GM18498 (cell line): Measurements from ENCODE around the gene NENF.
"Not testable (repeated sequence)": the region's sequence is repeated elsewhere in the genome, so short reads cannot be mapped to it uniquely, and the experiment has no call there.

Experiments
- ATAC-seq: cut with Tn5 transposase; IDR thresholded peaks from one replicate; pipeline ENCODE4 v1.9.1; 2021; ENCODE audit warnings: mild to moderate bottlenecking, moderate library complexity; ENCODE audit not compliant: unreplicated experiment

The NENF gene

DNA sequence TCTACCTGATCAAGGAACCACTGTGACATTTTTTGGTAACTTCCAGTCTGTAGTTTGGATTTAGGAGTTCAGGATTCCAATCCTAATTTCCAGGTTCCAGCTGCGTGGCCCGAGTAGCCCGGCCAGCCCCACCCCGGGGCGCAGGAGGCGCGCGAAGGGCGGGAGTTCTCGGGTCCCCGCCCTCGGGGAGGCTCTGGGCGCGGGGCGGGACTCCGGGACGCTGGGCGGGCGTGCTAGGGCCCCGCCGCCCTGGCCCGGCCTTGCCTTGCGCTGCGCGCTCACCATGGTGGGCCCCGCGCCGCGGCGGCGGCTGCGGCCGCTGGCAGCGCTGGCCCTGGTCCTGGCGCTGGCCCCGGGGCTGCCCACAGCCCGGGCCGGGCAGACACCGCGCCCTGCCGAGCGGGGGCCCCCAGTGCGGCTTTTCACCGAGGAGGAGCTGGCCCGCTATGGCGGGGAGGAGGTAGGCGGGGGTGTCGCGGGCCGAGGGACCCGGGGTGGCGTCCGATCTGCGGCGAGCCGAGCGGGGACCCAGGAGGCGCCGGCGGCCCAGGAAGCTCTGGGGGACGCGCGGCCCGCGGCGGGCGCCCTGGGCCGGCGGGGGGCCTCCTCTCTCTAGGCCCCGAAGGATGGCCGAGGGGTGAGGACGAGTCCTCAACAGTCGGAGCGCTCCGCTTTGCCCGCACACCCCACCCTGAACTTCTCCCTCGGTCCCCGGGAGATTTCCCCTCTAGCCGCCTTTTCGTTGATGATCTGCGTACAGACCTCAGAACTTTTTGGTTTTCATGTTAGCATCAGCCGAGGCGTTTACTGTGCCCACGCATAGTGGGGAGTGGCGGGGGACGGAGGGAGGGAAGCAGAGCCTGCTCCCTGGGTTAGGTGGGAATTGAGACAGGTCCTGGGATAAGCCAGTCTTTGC lies at the start of gene NENF:
TSS of gene NENF (plus strand) at position 260 of the 916 bp plus-strand sequence. CDS start at position 284, 24 bp downstream.
- peak; percentile 99 for ATAC-seq

DNA sequence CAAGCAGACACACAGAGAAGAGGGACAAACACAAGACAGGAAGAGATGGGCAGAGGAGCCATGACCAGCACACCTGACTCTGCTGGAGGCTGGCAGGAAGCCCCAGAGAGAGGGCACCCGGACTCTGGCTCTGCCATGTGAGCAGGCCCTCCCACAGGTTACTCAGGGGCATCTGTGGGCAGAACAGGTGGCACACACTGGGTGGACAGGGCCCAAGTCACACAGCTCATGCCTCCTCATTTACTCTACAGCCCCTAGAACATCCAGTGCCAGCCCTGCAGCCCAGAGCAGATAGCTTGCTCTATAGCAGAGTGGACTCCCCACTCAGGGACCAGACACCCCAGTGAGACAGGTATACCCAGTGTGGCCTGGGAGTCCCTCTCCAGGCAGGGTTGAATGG lies 46.7 kb upstream of the NENF start:
- no peak for ATAC-seq

DNA sequence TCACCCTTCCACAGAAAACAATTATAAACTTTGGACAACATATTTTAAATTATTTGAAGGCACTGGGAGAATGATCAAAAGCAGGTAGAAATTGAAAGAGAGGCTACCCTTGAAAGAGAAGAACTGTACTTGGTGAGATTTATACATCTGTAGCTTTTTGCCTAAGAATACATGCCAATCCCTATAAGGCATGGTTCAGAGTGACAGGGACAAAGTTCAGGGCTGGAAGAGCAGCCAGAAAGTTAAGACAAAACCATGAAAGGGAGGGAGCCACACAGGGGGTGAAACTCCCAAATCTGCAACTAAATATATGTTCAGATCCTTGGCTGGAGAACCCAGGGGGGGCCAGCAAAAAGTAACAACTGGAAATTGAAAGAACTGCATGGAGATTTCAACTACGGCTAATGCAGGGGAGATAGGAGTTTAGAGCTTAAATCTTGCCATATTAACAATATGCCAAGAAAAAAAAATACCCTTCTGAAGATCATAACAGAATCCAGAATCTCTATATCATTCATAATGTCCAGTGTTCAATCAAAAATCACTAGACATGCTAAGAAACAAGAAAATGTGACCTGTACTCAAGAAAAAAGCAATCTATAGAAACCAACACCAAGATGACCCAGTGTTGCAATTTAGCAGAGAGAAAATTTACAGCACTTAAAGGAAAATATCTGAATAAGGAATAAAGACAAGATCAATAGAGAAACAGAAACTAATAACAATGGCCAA lies 43.6 kb upstream of the NENF start:
- ATAC-seq = no peak

DNA sequence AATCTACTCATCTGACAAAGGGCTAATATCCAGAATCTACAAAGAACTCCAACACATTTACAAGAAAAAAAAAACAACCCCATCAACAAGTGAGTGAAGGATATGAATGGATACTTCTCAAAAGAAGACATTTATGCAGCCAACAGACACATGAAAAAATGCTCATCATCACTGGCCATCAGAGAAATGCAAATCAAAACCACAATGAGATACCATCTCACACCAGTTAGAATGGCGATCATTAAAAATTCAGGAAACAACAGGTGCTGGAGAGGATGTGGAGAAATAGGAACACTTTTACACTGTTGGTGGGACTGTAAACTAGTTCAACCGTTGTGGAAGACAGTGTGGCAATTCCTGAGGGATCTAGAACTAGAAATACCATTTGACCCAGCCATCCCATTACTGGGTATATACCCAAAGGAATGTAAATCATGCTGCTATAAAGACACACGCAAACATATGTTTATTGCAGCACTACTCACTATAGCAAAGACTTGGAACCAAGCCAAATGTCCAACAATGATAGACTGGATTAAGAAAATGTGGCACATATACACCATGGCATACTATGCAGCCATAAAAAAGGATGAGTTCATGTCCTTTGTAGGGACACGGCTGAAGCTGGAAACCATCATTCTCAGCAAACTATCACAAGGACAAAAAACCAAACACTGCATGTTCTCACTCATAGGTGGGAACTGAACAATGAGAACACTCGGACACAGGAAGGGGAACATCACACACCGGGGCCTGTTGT lies 36.9 kb upstream of the NENF start:
- not testable (repeated sequence) for ATAC-seq

DNA sequence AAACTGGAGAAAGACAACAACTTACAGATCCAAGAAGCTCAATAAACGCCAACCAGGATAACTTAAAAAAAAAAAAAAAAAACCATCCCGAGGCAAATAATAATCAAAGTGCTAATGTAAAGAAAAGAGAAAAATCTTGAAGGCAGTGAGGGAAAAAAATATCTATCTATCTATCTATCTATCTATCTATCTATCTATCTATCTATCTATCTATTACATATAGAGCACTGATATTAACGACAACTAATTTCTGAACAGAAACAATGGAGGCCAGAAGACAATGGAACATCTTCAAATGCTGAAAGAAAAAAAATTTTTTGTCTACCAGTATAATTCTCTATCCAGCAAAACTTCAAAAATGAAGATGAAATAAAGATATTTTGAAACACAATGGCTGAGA lies 36.1 kb upstream of the NENF start:
- no peak for ATAC-seq

DNA sequence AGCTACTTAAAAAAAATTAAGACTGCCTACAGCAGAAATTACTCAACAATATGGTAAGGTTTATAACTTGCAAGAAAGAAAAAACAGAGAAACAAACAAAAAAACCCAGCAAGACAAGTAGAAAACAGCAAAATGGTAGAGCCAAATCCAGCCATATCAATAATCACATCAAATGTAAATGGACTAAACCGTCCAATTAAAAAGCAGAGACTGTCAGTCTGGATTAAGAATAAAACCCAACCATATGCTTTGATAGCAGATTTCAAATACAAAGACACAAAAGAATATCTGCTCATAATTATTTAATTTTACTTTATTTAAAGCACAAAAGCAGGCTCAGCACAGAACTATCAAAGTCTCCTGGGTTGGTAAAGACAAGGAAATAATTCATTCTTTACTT lies 35.5 kb upstream of the NENF start:
- no peak for ATAC-seq

DNA sequence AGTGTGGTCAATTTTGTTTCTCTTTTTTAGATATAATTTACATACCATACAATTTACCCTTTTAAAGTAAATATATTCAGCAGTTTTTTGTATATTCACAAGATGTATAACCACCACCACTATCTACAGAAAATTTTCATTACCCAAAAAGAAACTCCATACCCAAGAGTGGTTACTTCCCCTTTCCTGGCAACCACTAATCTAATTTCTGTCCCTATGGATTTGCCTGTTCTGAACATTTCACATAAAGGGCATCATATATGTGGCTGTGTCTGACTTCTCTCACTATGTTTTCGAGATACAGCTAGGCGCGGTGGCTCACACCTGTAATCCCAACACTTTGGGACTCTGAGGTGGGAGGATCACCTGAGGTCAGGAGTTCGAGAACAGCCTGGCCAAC lies 31.7 kb upstream of the NENF start:
- ATAC-seq = no peak

DNA sequence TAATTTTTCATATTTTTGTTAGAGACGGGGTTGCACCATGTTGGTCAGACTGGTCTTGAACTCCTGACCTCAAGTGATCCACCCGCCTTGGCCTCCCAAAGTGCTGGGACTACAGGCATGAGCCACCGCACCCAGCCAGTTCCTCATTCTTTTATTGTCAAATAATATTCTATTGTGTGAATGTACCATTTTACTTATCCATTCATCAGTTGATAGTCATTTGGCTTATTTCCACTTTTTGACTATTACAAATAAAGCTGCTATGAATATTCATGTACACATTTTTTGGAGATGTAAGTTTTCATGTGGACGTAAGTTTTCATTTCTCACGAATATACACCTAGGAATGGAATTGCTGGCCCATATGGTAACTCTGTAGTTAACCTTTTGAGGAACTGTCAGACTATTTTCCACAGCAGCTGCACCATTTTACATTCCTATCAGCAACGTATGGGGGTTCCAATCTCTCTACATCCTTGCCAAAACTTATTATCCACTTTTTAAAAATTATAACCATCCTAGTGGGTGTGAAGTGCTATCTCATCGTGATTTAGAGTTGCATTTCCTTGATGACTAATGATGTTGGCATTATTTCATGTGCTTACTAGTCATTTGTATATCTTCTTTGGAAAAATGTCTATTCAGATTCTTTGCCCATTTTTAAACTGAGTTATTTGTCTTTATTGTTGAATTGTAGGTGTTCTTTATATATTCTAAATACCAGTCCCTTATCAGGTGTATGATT lies 30.7 kb upstream of the NENF start:
- no peak for ATAC-seq

DNA sequence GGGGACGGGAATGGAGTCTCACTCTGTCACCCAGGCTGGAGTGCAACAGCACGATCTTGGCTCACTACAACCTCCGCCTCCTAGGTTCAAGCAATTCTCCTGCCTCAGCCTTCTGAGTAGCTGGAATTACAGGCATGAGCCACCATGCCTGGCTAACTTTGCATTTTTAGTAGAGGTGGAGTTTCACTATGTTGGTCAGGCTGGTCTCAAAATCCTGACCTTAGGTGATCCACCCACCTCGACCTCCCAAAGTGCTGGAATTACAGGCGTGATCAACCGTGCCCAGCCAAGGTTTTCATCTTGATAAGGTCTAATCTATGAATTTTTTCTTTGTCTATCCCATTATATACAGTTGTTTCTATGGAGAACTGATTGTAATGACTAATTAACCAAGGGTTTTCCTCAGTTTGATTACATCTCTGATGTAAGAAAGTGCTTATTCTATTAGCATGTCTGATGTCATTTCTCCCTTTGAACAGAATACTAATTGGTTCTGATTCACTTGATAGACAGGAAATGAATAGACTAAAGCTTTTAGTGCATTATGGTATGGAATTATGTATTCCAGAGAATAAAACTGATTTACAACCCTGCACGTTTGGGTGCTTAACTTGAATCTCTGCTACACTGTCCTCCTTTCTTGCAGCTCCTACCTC lies 29.9 kb upstream of the NENF start:
- no peak for ATAC-seq

DNA sequence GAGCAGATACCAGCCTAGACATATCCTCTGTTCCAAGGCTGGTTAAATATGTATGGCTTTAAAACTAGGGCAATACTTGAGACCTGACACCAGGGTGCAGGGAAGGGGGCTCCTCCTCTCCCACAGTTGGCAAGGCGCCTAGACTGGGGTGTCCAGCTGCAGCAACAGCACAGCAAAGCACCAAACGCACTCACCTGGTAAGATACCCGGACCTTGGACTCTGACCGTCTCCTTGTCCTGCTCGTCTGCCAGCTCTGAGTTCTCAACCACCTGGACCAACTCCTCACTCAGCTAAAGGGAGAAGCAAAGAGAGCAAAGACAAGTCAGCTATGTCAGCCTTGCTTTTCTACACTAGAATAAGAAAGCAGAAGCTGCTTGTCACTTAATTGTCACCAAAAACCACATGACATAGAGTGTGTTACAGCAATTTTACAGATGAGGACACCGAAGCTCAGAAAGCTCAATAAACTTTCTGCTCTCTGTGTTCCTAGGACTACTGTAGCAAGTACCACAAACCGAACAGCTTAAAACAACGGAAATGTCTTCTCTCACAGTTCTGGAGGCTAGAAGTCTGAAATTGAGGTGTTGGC lies 22.4 kb upstream of the NENF start:
- no peak for ATAC-seq

DNA sequence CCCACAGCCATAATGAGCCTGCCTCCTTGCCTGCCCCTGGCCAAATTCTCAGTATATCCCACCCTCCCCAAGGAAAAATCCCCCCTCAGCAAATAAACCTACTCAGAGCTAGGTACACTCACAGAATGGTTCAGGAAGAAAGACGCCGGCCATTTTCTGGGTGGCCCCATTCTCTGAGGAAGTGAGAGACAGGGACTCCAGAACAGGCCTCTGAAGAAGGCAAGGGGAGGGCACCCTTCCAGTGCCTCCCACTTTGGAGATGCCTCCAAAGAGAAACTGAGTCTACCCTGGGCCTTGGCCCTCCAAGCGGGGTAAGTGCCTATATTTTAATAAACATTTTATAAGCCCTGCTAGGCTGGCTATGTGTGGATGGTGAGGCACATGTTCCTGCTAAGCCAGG lies 20.3 kb upstream of the NENF start:
- ATAC-seq = no peak

DNA sequence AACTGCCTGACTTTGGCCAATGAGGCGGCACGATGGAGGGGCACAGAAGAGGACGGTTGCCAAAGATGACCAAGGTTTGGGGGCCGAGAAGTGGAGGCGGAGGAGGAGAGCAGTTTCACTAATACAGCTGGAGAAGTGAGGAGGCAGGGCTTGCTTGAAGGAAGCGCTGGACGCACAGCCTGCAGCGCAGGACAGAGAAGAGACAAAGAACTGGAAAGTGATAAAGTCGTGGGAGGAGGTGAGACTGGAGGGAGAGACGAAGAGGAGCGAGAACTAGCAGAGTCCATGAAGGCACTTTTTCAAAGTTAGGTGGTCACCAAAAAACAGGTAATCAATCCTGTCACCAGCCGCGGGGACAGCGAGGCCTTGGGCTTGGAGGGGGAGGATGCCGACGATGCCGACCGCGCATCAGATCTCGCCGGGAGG lies 18.8 kb upstream of the NENF start:
- peak; percentile 17 for ATAC-seq

DNA sequence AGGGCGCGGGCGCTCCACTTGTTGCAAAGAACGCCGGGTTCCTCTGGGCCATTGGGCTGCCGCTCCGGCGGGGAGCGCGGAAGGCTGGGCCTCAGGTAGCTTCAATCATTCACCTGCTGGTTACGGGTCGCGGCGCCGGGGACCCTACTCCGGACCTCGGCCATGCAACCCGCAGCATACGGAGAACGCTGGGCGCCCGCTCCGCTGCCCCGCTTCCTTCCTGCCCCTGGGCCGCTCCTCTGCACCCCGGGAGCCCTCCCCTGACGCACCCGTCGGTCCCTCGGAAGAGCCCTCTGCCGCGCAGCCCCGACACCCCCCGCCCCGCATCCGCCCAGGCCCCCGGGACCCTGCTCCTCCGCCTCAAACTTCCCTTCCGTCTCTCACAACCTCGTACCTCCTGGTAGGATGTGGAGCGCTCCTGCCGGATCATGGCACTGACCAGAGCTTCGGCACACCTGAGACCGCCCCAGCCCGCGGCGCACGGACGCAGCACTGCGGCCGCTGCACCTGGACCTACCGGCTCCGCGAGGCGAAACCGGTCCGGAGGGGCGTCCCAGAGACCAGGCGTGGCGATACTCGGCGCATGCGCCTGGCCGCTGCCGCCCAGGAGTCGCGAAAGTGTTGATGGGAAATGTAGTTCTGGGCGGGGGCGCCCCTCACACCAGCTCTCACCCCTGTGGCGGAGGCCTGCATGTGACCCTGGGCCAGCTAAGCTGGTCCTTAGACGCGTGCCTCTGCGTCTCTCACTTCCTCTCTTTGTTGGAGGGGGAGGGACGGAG lies 18.2 kb upstream of the NENF start, which contains the start of gene PACC1:
TSS of gene PACC1 (minus strand) at position 559 of the 779 bp plus-strand sequence. CDS start at position 430, 129 bp downstream.
- peak; percentile 97 for ATAC-seq

DNA sequence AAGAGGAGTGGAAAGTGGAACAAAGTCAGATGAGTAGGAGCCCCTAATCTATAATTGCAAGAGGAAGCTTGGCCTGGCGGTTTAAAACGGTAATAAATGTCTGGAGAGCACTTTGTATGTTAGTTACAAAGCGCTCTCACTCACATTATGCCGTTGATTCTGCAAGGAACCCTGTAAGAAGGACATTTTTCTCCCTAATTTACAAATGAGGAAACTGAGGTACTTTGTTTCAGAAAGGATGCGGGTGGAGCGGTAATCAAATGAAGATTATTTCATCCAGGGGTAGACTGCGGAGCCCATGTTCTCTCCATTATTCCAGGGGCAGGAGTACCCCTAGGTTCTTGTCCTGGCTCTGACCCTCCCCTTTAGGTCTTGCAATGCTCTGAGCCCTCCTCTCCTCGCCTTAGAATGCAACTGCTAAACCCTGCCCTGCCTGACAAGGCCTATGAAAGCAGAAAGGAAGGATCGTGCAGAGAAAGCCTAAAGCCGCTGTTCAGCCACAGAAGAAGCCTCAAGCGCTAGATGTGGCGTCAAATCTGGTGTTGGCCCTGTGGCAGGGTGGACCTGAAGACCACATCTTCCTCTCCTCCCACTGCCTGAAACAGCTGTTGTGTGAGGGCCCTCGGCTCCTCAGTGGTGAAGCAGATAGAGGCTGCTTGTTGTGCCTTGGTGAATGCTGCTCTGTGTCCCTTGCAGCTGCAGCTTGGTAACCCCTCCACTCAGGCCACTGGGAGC lies 17.4 kb upstream of the NENF start:
- ATAC-seq = no peak

DNA sequence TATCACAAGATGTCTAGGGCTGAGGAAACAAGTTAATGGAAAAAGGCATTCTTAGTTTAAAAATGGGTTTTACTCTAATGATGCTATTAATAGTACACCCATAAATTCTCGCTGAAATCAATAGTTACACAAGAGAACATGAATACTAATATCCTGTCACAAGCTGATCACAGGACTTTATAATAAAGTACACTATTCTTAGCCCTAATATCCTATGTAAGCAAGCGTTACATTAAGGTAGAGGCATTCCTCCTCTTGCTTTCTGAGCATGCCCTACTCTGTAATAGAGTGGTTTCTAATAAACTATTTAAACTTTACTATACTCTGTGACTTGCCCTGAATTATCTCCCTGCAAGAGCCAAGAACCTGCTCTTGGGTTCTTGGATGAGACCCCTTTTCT lies 11.6 kb upstream of the NENF start:
- ATAC-seq = no peak

DNA sequence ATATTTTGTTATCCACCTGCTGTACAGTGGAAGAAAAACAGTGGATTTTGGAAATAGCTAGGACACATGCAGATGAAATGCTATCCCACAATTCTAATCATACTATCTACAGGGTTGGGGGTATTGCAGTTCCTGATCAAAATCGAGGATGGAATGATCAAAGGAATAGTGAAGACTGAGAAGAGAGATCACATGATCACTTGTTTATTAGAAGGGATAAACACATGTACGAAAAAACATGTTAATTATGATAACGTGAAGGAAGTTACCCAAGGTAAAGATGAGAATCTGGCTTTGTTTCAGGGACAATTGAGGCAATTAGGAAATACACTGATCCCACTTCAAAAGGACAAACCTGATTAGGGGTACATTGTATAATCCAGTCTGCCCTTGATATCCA lies 8.8 kb upstream of the NENF start:
- no peak for ATAC-seq

DNA sequence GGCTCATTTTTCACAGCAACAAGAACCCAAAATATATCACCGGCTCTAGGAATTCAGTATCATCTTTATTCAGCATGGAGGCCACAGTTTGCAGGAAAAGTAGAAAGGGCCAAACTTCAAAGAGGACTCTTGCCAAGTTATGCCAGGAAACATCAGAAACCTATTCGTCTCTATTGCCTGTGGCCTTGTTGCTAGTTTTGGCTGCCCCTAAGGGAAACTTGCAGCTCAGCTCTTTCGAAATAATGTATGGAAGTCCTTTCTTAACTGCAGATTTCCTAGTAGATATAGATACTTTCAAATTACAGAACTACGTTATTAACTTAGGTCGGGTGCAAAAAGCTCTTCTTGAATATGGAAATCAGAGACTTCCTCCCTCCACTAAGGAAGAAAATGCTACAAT lies 4.2 kb upstream of the NENF start:
- no peak for ATAC-seq

DNA sequence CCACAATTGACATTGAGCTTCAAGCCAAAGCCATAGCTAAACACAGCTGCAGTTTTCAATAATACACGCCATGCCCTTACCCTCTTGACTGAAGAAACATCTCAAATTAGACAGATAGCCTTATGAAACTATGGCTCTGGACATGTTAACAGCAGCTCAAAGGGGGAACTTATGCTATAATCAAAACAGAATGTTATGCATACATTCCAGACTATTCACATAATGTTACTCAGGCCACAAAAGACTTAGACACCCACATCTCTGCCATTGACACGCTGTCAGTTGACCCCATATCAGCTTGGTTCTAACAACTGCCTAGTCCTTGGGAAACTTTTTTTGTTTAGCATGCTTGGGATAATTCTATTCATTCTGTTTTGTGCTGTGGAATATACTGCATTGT lies 2.3 kb upstream of the NENF start:
- no peak for ATAC-seq
